ENCODE data around the gene TEX48.

- TF ChIP-seq CTCF (IDR thresholded peaks at IDR 0.05) (no peak), POLR2A (IDR thresholded peaks at IDR 0.05) (no peak)
Observed at GRCh38 chr9:114684036-114684435, 2.0 kb upstream of the TEX48 start.
